ENCODE results near the gene MAPK7.

The MAPK7 gene

GRCh38 chr17:19424934-19425868, 46.9 kb downstream of the MAPK7 start:
- no peak for DNase-seq

DNA sequence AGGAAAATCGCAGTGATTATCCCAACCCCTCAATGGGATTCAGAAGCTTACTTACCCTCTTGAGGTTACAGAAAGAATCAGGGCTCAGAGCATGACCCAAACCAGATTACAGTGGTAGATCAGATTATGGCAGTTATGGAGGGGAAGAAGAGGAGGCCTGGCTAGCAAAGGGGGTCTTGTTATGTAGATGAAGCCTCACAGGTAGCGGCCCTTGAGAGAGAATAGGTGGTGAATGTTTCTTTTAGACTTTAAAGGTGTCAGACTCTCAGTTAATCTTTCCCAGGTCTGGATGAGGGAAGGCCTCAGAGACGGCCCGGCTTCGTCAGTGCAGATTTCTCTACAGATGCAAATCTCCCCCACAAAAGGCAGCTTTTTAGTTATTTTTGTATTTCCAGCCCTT, 48.3 kb downstream of the MAPK7 start:
- DNase-seq, result no peak

GRCh38 chr17:19431691-19432090, 53.4 kb downstream of the MAPK7 start:
- DNase-seq, result no peak
